K562 (cell line): Measurements from ENCODE around the gene NRARP. TPM values are rescaled to one million over a fixed set of nuclear protein-coding genes. Genes with fewer than 3 reads are reported as not detected.

ENCODE experiments used
- CBX1 ChIP-seq: sonication (generic); IDR thresholded peaks from 2 replicates; pipeline ENCODE4 v1.6.1; 2016; ENCODE audit warnings: antibody characterized with exemption, low read depth, mild to moderate bottlenecking
- CREM ChIP-seq: IDR thresholded peaks from 2 replicates; pipeline ENCODE4 v1.6.1; 2014; ENCODE audit warnings: antibody characterized with exemption, low read depth
- E2F3 ChIP-seq: fragments of 250-450 bp; sonication (Bioruptor Pico); IDR thresholded peaks from 2 replicates; pipeline ENCODE4 v1.4.0; 2020; ENCODE audit warnings: mild to moderate bottlenecking
- GABPA ChIP-seq: fragments of 200-800 bp; sonication (Bioruptor generic); conservative IDR thresholded peaks from 2 replicates; pipeline ENCODE4 v1.6.1; 2016; ENCODE audit warnings: low read depth, missing genetic modification characterization, missing compliant biosample characterization
- MYBL2 ChIP-seq, 2 experiments: fragments of 450-650 bp in 1 of 2; sonication (generic) in 1 of 2; formaldehyde crosslinking in 1 of 2; IDR thresholded peaks; 2 replicates each; pipeline versions ENCODE4 v1.6.1 to v1.8.1; 2017 to 2022; ENCODE audit warnings: borderline replicate concordance in 1 of 2, inconsistent platforms in 1 of 2, low read depth in 1 of 2, mild to moderate bottlenecking in 1 of 2, missing genetic modification reagents in 1 of 2, moderate library complexity in 1 of 2
- RFX7 ChIP-seq: fragments of 250-450 bp; sonication (Bioruptor Pico); IDR thresholded peaks from 2 replicates; pipeline ENCODE4 v1.5.1; 2021; ENCODE audit warnings: mild to moderate bottlenecking
- ZBTB9 ChIP-seq: fragments of 450-650 bp; formaldehyde crosslinking; IDR thresholded peaks from 2 replicates; pipeline ENCODE4 v1.4.0; 2020; ENCODE audit warnings: mild to moderate bottlenecking, moderate library complexity
- ZNF407 ChIP-seq: fragments of 450-650 bp; IDR thresholded peaks from 2 replicates; pipeline ENCODE4 v1.6.1; 2016; ENCODE audit warnings: low read depth
- ZNF436 ChIP-seq: fragments of 250-450, 450-650 bp; sonication (Bioruptor Pico); formaldehyde crosslinking; IDR thresholded peaks from 2 replicates; pipeline ENCODE4 v1.7.0; 2020; ENCODE audit warnings: mild to moderate bottlenecking
- ZNF592 ChIP-seq: fragments of 450-650 bp; IDR thresholded peaks from 2 replicates; pipeline ENCODE4 v1.6.1; 2017; ENCODE audit warnings: antibody characterized with exemption, mild to moderate bottlenecking
- ZNF644 ChIP-seq: fragments of 200-800 bp; sonication (Bioruptor generic); IDR thresholded peaks from 2 replicates; pipeline ENCODE4 v1.6.1; 2016; ENCODE audit warnings: low read depth, missing genetic modification characterization, missing compliant biosample characterization
- ZNF695 ChIP-seq: fragments of 450-650 bp; formaldehyde crosslinking; IDR thresholded peaks from 2 replicates; pipeline ENCODE4 v1.4.0; 2020; ENCODE audit warnings: mild to moderate bottlenecking, moderate library complexity
- ZZZ3 ChIP-seq: fragments of 450-650 bp; IDR thresholded peaks from 2 replicates; pipeline ENCODE4 v1.6.1; 2016; ENCODE audit warnings: antibody characterized with exemption, mild to moderate bottlenecking, moderate library complexity
- polyA plus RNA-seq, 8 experiments: library from polyadenylated mRNA; depleted of rRNA in 4 of 8; stranded (reverse) in 5 of 8; unstranded in 3 of 8; fragments of >200 nt; fragmentation: Nextera tagmentation in 2 of 8; fragmentation: Illumina TruSeq in 1 of 8; extraction: Ambion mirVana in 2 of 8; extraction: Trizol in 1 of 8; gene quantifications; 2 replicates each; pipeline versions ENCODE4 v1.2.1 to v1.2.3, GENCODE V29; 2011 to 2014; ENCODE audit warnings: inconsistent platforms in 1 of 8, missing spikeins in 1 of 8
- total RNA-seq, 7 experiments: library from RNA; depleted of rRNA in 6 of 7; stranded (reverse); fragments of >200 nt in 6 of 7; fragmentation: Illumina TruSeq in 2 of 7; extraction: Trizol in 2 of 7; gene quantifications; 2 replicates each; pipeline versions ENCODE4 v1.2.1 to v1.2.3, GENCODE V29; 2011 to 2021; ENCODE audit warnings: low replicate concordance in 1 of 7

Gene NRARP
- total and polyA plus RNA-seq, 9 of the 15 experiments (the other 6 are each of a cell fraction or from before 2014, with no cell fraction given), result 2.0 to 24.5 (median 7.2) TPM; not detected in 2

- TF ChIP-seq ZNF436 (no peak), MYBL2 (IDR thresholded peaks at IDR 0.05; ENCODE audit: low read depth) (no peak), MYBL2 (CRISPR knock-in tag; IDR thresholded peaks at IDR 0.05; ENCODE audit: borderline replicate concordance) (no peak), CBX1 (no peak), ZNF644 (tag) (no peak), ZZZ3 (no peak), GABPA (0 out of 2 replicates have a peak, but pooled peaks have one; percentile 1), E2F3 (CRISPR knock-in tag) (no peak), ZNF695 (CRISPR knock-in tag) (no peak), ZBTB9 (CRISPR knock-in tag) (no peak), RFX7 (CRISPR knock-in tag) (no peak), ZNF407 (peak; percentile 57; the same call in 1 of the 2 replicates), CREM (0 out of 2 replicates have a peak, but pooled peaks have one; percentile 6), ZNF592 (peak; percentile 83)
Measured at GRCh38 chr9:137268538-137269201, 33.4 kb downstream of the NRARP start (continued).
